ENCODE measurements around the gene U2SURP.

- TF ChIP-seq CTCF (IDR thresholded peaks at IDR 0.05; ENCODE audit: low read depth, low read length, poor library complexity, severe bottlenecking), result no peak
- no peak for TF ChIP-seq EZH2phosphoT487 (IDR thresholded peaks at IDR 0.05; ENCODE audit: borderline replicate concordance, low read length)
These were observed 42.7 kb upstream of the U2SURP start for GRCh38 chr3:142958707-142959106.

Data from DOHH2 (cell line).